ENCODE data around the gene ZNF33B.
A peak's percentile ranks its signal among the peaks of the same experiment; 100 is the strongest.
"Not testable (repeated sequence)": the region's sequence is repeated elsewhere in the genome, so short reads cannot be mapped to it uniquely, and the experiment has no call there.

ZNF33B gene

DNA sequence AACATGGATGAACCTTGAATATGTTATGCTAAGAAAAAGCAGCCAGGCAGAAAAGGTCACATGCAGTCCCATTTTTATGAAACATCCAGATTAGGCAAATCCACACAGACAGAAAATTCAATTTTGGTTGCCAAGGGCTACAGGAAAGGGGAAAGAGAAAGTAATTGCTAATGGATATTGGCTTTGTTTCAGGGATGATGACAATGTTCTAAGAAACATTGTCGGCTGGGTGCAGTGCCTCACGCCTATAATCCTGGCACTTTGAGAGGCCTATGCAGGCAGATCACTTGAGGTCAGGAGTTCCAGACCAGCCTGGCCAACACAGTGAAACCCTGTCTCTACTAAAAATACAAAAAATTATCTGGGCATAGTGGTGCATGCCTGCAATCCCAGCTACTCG is 23.0 kb downstream of the ZNF33B start:
- DNase-seq (ENCODE audit: low spot score) = no peak

DNA sequence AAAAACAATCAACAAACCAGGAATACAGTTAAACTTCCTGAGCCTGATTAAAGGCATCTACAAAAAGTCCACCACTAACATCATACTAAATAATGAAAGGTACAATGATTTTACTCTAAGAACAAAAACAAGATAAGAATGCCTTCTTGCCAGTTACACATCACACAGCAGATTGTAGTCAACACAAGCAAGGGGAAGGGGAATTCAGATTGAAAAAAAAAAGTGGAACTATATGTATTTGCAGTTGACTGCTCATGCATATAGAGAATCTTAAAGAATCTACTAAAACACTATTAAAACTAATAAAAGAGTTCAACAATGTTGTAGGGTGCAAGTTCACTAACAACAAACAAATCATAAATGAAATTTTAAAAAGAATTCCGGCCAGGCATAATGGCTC is 28.5 kb downstream of the ZNF33B start:
- no peak for DNase-seq (ENCODE audit: low spot score)

DNA sequence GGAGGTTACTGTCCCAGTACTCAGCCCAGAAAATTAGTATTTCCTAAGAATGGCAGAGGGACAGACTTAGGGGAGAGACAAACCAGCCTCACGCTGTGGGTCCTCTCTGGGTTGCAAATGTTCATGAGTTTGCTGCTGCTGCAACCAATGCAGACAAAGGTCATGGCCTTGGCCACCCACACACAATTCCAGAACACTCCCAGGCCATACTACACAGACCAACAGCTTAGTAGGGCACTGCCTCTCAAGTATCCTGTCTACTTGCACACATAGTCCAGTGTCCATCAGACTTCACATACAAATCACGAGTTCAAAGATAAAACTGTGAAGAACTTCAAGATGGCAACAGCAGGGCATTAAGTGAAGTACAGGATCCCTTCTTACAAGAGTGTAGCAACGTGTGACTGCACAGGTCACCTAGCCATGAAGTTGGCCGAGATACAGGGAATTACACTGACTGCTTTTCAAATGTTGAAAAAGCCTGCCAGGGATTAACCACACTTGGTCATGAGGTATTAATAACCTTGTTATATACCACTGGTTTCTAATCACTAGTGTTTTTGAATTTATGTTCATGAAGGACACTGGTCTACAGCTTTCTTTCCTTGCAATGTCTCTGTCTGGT is 40.0 kb downstream of the ZNF33B start:
- no peak for DNase-seq (ENCODE audit: low spot score)

DNA sequence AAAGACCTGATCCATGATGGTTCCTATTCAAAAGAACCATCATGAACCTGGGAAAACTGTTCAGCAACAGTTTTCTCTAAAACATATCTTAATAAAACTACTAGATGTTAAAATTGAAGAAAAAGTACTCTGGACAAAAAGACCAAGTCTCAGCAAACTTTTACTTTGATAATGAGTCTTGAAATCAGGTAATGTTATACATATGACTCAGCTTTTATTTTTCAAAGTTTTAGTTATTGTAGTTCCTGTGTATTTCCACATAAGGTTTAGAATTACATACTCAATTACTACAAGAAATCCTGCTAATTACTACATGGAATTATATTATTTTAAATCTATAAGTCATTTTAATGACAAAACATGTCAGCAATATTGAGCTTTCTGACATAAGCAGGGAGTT is 42.2 kb downstream of the ZNF33B start:
- no peak for DNase-seq (ENCODE audit: low spot score)

DNA sequence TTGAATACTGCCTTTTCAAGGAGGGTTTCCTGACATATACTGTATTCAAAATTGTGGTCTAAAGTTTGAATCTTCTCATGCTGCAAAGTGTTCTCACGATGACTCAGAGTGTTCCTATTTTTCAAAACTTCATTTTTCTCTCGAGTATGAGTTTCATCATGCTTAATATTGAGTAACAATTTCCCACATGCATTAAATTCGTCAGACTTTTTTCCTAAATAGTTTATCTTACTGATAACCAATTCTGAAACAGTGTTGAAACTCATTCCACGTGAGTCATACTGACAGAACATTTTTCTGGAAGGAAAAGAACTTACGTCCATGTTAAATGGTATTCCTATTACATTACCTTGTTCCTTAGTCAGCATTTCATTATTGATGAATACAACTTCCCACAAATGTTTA is 44.1 kb downstream of the ZNF33B start:
- DNase-seq (ENCODE audit: low spot score) = no peak

DNA sequence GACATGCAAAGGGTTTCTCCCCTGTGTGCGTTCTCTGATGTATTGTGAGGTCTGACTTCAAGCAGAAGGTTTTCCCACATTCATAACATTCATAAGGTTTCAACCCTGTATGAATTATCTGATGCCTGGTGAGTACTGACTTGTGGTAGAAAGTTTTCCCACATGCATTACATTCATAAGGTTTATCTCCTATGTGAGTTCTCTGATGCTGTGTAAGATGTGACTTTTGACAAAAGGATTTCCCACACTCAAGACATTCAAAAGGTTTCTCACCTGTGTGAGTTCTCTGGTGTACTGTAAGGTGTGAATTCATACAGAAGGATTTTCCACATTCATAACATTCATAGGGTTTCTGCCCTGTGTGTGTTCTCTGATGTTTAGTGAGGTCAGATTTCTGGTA is 45.1 kb downstream of the ZNF33B start:
- no peak for DNase-seq (ENCODE audit: low spot score)

DNA sequence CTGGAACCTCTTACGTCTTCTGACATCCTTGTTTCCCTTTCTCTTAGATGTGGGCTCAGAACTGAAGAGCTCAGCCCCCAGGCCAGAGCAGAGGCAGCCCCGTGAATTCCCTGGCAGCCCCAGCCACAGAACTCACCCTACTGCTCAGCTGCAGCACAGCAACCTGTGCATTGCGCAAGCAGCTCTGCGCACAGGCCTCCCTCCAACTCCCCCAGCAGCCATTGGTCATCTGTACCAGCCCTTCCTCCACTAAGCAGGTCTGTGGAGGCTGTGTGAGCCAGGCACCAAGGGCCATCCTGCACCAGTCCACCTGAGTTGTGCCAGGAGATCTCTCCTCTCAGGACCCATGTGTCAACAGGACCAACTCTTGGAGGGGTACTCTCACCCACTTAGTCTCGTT is 54.5 kb downstream of the ZNF33B start:
- no peak for DNase-seq (ENCODE audit: low spot score)

DNA sequence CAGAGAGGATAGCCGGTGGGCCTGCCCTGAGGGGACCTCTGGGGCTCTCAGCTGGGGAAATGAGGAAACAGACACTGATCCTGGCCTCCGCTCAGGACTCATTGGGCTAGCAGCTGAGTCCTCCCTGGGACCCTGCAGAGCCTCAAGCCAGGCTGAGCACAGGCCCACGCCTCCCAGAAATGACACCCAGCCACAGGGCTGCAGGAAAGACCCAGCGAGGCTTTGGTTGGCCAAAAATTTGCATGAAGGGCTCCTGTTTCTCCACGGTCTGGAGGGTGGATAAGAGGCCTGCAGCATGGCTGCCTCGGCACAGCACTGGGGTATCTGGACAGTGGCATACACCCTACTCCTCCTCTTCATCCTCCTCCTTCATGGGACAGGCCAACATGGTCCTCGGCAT is 60.4 kb downstream of the ZNF33B start:
- DNase-seq (ENCODE audit: low spot score) = no peak

DNA sequence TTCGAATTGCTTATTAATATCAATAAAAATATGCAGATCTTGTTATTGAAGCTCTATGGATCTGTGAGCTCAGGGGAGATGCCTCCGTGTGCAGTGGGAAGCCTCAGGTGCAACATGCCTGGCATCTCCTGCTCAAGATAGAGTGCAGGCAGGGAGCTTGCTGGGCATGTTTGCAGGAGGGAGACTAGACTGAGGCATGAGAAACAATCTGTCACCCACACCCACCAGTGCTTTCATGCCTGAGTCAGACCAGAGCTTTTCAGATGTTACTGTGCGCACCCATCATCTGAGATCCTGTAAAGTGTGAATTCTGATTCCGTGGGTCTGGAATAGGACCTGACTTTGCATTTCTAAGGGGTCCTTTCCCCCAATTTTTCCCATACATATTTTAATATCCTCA is 62.0 kb downstream of the ZNF33B start:
- no peak for DNase-seq (ENCODE audit: low spot score)

DNA sequence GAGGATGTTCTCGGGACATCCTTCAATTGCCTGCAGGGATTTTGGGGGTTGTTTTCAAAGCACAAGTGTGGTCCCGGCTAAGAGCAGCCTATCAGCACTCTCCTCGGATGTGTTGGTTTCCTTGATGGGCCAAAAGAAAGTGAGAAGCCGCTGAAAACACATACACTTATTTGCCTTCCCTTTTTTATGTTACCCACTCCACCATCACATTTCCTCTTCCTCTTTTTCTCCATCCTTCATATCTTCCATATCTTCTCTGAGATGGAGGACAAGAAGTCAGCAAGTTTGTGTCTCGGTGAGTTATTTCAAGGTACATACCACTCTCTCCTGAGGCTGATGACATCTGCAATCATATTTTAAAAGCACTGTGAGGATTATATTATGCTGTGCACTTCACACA is 64.0 kb downstream of the ZNF33B start:
- no peak for DNase-seq (ENCODE audit: low spot score)

DNA sequence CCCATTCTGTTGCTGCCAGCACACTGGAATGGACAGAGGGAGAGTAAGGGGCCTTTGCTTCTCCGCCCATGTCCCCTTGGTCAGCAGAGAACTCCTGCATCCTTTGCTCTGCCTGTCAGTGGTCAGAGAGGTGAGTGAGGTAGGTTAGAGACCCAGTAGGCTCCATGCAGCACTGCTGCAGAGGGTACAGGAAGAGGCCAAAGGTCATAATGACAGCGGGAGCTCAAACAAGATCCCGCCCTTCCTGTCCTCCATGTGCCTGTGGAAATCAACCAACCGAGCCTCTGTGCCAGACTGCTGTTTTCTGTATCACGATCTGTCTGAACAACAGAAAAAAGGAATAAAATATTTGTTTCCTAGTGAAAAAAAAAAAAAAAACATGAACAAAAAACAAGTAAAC is 81.4 kb downstream of the ZNF33B start:
- DNase-seq (ENCODE audit: low spot score) = no peak

DNA sequence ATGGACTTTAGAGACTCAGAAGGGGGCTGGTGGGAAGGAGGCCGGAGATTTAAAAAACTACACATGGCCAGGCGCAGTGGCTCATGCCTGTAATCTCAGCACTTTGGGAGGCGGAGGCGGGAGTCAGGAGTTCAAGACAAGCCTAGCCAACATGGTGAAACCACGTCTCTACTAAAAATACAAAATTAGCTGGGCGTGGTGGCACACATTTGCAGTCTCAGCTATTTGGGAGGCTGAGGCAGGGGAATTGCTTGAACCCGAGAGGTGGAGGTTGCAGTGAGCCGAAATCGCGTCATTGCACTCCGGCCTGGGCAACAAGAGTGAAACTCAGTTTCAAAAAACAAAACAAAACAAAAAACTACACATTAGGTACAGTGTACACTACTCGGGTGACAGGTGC is 84.8 kb downstream of the ZNF33B start:
- not testable (repeated sequence) for DNase-seq (ENCODE audit: low spot score)

DNA sequence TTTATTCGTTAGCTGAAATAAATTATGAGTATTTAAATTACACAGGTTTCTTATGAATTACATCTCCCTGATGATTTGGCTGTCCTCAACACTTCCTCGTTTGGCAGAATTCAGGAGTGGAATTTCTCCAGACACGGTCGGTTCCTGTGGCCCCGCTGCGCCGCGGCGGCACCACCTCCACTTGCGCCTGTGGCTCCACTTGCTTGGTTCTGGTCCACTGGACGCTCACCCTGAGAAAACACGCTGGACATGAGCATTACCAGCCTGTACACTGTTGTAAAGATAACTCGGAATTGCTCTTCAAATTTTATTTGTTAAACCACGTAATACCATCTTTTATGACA is 85.3 kb downstream of the ZNF33B start:
- no peak for DNase-seq (ENCODE audit: low spot score)

DNA sequence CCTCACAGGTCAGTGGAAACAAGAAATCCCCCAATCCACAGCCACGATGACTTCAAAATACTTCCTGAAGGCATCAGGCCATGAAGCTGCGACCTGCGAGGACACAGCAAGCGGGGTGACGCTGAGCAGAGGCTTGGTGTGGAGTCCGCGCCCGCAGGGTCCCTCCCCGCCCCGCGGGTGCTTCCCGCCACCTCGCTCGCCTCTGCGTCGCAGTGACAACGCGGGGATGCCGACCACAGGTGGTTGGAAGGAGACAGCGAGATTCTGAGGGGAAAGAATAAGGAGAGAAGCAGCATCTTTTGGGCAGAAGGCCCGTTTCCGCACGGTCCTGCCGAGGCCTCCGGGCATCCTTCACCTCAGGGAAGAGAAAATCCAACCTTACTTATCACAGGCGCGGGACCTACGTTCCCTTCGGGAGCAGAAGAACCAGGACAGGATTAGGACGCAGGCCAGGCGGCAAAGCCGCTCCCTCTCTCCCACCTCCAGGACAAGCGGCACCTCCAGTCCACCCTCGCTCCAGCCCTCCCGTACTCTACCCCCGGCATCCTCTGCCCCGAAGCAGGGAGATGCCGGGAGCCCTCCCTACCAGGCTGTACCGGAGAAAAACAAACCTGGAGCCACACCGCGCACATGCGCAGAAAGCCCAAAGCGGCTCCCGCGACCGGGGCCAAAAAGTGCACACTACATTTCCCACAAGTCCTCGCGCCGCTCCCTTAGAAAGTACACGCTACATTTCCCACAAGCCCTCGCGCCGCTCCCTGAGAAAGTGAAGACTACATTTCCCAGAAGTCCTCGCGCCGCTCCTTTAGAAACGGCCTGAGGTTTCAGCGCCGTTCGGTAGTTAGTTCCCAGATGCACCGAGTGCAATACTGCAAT is 85.9 kb downstream of the ZNF33B start:
- DNase-seq (ENCODE audit: low spot score) = peak; percentile 98

DNA sequence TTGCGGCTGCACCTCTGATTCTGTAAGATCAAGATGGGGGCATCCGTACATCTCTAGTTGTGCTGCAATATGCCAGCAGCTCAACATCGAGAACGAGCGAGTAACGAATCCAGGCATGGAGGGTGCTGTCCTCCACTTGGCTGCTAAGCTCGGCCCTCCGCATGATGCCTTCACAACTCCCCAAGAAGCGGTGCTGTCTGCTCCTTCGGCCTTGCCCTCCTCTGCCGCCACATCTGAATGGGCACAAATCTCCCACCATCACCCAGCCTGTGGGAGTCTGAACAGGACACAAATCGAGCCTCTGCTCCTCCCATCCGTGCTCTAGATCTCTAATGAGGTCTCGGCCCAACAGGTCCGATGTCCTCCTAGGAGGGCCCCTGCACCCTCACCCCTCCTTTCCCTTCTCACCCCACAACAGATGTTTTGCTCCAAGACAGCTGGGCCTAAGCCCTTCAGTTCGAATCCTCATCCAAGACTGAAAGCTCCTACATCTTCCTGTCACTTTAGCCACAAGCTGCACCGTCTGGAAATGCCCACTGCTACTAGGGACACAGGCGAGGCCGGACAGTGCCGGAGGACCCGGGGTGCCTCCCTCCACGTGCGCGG is 86.7 kb downstream of the ZNF33B start:
- DNase-seq (ENCODE audit: low spot score) = peak; percentile 57

DNA sequence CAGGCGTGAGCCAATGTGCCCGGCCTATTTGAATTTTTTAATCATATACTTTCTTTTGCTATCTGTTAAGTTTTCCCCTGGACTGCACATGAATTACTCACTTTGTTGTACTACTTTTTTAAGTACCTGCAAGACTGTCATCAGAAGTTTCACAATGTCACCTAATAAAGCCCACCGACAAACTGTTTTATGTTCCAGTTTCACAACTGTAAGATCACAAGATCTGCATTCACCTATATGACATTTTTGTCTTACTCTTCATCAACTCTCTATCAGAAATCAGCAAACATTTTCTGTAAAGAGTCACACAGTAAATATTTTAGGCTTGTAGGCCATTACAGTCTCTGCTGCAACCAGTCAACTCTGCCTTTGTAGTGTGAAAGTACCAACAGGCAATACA is 88.5 kb downstream of the ZNF33B start:
- no peak for DNase-seq (ENCODE audit: low spot score)

DNA sequence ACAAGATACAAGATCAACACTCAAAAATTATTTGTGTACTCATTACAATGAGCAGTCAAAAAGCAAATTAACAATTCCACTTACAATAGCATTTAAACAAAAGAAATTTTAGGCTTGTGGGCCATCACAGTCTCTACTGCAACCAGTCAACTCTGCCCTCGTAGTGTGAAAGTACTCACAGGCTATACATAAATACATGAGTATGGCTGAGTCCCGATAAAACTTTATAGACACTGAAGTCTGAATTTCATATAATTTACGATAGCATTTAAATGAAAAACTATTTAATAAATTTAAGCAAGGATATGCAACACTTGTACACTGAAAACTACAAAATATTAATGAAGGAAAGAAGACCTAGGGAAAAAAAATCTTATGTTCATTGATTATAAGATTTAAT is 90.1 kb downstream of the ZNF33B start:
- no peak for DNase-seq (ENCODE audit: low spot score)

DNA sequence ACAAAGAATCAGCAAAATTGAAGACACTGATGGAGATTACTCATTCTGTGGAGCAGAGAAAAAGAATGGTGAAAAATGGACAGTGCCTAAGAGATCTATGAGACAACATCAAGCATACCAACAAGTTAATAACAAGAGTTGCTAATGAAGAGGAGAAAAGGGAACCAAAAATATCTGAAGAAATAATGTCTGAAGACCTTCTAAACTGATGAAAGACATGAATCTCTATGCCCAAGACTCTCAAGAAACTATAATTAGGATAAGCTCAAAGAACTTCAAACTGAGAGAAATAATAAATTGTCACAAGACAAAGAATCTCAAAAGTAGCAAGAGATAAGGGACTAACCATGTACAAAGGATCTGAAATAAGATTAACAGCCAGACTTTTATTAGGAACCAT is 93.4 kb downstream of the ZNF33B start:
- no peak for DNase-seq (ENCODE audit: low spot score)

DNA sequence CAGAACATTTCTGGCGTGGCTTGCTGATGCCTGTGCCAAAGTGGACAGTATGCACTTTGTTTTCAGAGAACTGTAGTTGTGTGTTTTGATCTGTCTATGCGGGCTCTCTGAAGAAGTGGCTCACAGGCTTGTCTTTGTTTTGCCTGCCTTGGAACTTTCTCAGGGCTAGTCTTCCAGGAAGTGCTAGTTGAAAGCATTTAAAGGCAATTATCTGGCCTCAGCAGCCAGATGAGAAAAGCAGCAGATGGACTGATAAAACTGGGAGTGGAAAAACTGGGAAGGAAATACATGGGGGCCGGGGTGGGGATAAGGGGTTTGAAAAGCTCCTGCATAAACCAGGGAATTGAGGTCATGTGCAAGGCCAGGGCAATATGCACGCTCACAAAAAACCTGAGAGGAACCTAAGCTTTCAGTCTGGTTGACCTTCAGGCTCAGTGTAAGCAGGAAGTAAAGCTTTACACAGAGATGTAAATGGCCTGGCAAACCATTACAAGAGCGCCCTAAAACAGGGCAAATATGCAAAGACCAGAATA is 94.5 kb downstream of the ZNF33B start:
- DNase-seq (ENCODE audit: low spot score) = no peak
